T47D (cell line): Measurements from ENCODE around the gene VGLL4.
"Not testable (repeated sequence)": the region's sequence is repeated elsewhere in the genome, so short reads cannot be mapped to it uniquely, and the experiment has no call there.

ENCODE experiments used
- DNase-seq, 2 experiments: peaks; one replicate each; pipeline versions ENCODE4 v3.0.0 to v3.0.0-alpha.2; 2011 to 2012; ENCODE audit warnings: low read depth in 1 of 2, low spot score in 1 of 2
- JUND ChIP-seq: IDR thresholded peaks from 2 replicates; pipeline ENCODE4 v1.6.1; 2012; ENCODE audit warnings: low read depth
- in situ Hi-C: cut with HindIII; loops from 2 replicates; pipeline ENCODE4 v1.10.0; 2016; ENCODE audit warnings: low sequenced_read_pairs, low pct_unique_long_range_greater_than_20kb

VGLL4 gene

DNA sequence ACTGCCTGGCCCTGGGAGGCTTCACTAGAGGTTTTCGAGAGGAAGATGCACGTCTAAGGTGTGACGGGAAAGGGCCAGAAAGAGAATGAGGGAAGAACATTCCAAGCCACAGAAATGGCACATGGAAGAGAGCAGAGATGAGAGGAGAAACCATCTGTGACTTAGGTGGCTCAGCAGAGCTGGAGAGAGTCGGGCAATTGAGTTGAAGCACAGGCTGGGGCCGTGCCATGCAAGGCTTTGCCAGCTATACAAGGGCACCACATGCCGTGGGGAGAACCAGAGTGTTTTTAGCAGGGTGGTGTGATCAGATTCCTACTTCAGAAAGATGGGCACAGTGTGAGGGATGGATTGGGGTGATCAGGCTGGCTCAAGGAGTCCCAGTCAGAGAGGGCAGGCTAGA is 126.1 kb downstream of the VGLL4 start:
- TF ChIP-seq JUND, result no peak
- in situ Hi-C loops, result no loop called here
- DNase-seq, result no peak

DNA sequence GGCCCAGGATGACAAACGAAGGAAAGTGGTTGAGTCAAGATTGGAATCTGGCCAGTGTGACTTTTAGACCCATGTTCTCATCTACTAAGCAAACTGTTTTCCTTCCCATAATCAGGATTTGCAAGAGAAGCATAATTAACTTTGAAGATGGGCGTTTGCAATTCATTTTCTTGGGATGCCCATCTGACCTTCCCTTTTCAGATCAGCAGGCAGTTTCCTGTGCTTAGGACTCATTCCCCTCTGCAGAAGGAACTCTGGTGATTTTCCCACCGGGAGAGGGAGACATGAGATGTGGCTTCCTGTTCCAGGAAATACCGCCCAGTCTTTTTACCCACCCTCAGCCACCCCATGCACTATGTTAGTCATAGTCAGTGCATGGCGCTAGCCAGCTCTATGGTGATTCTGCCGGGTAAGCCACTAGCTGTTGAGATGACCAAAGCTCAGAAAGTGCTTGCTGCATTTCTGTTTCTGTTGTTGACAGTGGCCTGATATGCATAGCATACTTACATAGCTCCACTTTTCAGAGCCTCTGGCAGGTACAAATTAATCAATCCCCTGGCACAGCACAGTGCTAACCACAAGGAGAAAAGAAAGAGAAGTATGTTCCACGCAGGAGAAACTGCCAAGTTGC is 129.4 kb downstream of the VGLL4 start:
- in situ Hi-C loops, result no loop called here
- no peak for DNase-seq
- no peak for TF ChIP-seq JUND

DNA sequence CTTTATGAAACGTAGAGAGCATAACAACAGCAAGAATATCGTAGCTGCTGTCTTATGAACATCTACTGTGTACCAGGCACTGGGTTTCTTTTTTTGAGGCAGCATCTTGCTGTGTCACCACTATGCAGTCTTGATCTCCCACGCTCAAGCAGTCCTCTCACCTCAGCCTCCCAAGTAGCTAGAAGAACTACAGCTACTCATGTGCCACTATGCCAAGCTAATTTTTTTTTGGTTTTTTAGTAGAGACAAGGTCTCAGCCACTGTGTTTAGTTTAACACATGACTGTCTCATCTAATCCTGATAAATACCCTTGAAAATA is 129.9 kb downstream of the VGLL4 start:
- in situ Hi-C loops, result no loop called here
- TF ChIP-seq JUND, result no peak
- no peak for DNase-seq

DNA sequence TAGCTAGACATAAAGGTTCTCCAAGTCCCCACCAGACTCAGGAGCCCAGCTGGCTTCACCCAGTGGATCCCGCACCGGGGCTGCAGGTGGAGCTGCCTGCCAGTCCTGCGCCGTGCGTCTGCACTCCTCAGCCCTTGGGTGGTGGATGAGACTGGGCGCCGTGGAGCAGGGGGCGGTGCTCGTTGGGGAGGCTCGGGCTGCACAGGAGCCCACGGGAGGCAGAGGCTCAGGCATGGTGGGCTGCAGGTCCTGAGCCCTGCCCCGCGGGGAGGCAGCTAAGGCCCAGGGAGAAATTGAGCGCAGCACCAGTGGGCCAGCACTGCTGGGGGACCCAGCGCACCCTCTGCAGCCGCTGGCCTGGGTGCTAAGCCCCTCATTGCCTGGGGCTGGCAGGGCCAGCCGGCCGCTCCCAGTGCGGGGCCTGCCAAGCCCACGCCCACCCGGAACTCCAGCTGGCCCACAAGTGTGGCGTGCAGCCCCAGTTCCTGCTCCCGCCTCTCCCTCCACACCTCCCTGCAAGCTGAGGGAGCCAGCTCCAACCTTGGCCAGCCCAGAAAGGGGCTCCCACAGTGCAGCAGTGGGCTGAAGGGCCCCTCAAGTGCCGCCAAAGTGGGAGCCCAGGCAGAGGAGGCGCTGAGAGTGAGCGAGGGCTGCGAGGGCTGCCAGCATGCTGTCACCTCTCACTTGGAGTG is 130.4 kb downstream of the VGLL4 start:
- in situ Hi-C loops, DNase-seq: not testable (repeated sequence)

DNA sequence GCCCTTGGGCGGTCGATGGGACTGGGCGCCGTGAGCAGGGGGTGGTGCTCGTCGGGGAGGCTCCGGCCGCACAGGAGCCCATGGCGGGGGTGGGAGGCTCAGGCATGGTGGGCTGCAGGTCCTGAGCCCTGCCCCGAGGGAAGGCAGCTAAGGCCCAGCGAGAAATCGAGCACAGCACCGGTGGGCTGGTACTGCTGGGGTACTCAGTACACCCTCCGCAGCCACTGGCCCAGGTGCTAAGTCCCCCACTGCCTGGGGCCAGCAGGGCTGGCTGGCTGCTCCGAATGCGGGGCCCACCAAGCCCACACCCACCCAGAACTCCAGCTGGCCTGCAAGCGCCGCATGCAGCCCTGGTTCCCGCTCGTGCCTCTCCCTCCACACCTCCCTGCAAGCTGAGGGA is 132.1 kb downstream of the VGLL4 start:
- in situ Hi-C loops, DNase-seq: not testable (repeated sequence)

DNA sequence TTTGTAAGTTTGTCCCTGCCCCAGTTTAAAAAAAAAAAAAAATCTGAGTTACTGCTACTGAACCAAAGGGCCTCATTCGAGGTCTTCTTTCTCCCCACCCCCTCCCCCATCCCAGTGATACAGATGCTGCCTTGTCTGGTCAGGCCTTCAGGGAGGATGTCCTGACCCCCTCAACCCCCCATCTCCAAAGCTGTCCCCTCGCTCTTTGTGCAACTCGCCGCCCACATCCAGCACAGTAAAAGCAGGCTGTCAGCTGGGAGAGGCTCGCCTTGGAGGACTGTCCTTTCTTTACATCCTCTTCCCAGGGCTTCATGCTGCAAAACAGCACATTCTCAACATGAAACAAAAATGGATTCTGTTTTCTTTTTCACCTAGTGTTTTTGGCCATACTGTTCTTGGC is 133.4 kb downstream of the VGLL4 start:
- DNase-seq, result no peak
- in situ Hi-C loops, result no loop called here
- TF ChIP-seq JUND, result no peak

DNA sequence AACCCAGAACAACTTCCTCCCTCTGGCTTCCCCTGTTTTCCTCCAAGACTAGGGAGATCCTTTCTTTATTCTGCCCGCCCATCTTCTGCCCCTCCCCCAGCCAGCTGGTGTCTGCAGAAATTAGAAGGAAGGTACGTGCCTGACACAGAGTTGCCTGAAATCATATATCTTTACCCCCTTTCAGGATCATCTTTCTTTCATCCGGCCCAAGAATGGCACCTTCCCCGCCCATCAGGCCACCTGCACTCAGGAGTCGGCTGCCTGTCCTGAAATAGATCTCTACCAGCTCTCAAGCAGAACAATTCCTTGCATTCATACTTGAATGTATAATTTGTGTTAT is 133.7 kb downstream of the VGLL4 start:
- in situ Hi-C loops, result no loop called here
- TF ChIP-seq JUND, result no peak
- no peak for DNase-seq

DNA sequence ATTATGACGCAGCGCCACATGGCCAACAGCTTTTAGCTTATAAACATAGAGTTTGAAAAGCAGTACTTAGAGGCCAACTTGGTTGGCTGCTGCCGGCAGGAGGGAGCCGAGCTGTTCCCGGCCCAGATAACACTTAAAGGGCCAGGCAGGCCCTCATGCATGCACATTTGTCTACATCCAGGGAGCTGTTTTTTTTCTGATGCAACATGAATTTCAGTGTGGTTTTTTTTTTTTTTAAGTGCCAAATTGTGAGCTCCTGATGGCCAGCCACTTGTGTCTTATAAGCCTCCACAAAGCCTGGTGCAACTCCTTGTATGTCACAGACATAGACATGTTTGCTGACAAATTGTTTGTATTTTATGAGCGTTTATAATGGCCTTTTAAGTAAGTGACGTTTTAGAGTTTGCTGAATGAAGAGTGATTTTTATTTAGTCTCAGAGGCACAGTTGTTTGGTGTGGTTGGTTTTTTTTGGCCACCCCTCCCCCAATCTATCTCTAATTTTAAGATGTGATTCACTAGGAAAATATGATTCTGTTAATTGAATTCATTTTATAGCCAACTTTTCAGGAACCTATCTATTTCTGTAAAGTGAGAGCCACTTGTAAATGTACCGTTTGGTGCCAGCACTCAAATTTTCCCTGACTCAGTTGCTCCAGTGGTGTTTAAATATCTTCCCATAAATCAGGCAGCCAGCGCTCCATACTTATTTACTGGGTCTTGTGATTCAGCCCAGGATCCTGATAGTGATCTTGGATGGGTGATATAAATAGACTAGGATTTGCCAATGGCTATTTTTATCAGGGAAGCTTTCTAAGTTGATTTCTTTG is 134.3 kb downstream of the VGLL4 start:
- peak; percentile 54 to 63 for DNase-seq
- TF ChIP-seq JUND, result no peak
- in situ Hi-C loops, result no loop called here

DNA sequence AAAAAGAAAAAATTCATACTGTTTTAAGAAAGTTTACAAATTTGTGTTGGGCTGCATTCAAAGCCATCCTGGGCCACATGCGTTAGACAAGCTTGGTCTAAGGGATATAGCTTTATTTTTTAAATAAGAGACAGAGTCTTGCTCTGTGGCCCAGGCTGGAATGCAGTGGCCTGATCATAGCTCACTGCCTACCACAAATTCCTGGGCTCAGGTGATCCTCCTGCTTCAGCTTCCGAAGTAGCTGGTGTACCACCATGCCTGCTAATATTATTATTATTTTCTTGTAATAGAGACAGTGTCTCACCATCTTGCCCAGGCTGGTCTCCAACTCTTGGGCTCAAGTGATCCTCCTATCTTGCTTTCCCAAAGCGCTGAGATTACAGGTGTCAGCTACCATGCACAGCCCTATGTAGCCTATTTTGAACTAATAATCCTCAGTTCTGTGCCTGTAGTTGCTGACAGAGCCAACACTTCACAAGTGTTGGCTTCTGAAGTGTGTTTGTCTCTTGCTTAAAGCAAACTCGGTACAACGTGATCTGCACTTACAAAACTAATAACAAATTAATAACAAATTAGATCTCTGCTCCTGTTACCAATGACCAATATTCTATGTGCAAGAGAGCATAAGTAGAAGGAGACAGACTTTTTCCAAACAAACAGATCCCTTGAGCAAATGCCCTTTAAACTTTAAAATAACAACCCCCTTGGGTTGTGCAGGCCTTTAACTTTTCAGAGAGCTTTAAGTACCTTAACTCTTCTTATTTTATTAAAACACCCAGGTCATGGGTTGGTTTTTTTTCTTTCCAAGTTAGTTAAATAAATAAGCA is 135.2 kb downstream of the VGLL4 start:
- no peak for DNase-seq
- TF ChIP-seq JUND, result no peak
- in situ Hi-C loops, result no loop called here

DNA sequence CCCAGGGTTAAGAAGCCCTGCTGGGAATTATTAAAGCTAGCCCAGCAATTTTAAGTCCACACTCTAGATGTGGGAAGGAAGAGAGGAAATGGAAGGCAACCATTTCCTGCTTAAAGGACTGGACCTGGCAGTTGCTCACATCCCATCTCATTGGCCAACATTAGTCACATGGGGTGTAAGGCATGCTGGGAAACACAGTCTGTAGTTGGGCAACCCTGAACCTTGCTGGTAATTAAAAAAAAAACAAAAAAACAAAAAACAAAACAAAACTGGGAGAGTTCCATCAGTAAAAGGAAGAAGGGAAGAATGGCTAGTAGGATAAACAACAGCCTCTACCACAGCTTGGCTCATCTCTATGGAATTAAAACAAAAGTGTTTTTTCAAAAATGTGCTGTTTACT is 136.0 kb downstream of the VGLL4 start:
- TF ChIP-seq JUND, result no peak
- no peak for DNase-seq
- in situ Hi-C loops, result no loop called here
